ENCODE data around the gene VDAC1.

- TF ChIP-seq CTCF (IDR thresholded peaks at IDR 0.05) (no peak), POLR2A (IDR thresholded peaks at IDR 0.05) (no peak)
These were observed 17.6 kb upstream of the VDAC1 start for GRCh38 chr5:134022333-134022732.
